ENCODE measurements around the gene CHD9NB. TPM values are rescaled to one million over a fixed set of nuclear protein-coding genes. Genes with fewer than 3 reads are reported as not detected.
A peak's percentile ranks its signal among the peaks of the same experiment; 100 is the strongest.

CHD9NB gene
- total and polyA plus RNA-seq, 10 of the 15 experiments (the other 5 are each of a cell fraction or from before 2014, with no cell fraction given), result 0.14 to 1.6 (median 0.73) TPM

DNA sequence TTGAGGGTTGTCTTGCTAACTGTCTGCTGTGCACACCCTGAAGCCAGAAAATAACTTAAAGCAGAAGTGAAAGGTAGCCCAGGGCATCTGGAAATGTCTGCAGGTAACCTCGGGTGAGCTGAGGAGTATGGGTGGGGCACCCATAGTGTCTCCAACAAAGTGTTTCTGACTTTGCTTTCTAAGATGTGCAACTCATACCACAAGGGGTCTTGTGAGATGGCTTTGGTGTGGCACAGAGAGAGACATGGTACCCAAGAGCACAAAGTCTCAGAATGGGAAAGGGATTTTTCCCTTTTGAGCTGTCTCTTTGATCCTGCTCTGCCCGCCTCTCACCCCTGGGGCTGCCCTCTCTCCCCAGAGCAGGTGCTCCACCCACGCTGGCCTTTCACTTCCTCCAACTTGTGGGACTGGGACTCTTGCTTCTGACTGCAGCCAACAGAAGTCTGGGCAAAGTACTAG, 9.0 kb upstream of the CHD9NB start (continued):
- peak; percentile 75; the same call in 1 of the 2 replicates for TF ChIP-seq PML (IDR thresholded peaks at IDR 0.05; ENCODE audit: low read length)
- peak; percentile 16; the same call in 1 of the 2 replicates for TF ChIP-seq RAD21 (IDR thresholded peaks at IDR 0.05; ENCODE audit: insufficient read depth, low read depth, low read length)
- TF ChIP-seq SUZ12 (IDR thresholded peaks at IDR 0.05; ENCODE audit: unreplicated experiment), result no peak
- TF ChIP-seq RELA (IDR thresholded peaks at IDR 0.05; ENCODE audit: borderline replicate concordance, partially characterized antibody), result peak; percentile 95
- TF ChIP-seq, protein P1, sequence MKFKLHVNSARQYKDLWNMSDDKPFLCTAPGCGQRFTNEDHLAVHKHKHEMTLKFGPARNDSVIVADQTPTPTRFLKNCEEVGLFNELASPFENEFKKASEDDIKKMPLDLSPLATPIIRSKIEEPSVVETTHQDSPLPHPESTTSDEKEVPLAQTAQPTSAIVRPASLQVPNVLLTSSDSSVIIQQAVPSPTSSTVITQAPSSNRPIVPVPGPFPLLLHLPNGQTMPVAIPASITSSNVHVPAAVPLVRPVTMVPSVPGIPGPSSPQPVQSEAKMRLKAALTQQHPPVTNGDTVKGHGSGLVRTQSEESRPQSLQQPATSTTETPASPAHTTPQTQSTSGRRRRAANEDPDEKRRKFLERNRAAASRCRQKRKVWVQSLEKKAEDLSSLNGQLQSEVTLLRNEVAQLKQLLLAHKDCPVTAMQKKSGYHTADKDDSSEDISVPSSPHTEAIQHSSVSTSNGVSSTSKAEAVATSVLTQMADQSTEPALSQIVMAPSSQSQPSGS (IDR thresholded peaks at IDR 0.05; ENCODE audit: low read length), result peak; percentile 80
- TF ChIP-seq, protein P2, sequence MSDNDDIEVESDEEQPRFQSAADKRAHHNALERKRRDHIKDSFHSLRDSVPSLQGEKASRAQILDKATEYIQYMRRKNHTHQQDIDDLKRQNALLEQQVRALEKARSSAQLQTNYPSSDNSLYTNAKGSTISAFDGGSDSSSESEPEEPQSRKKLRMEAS (IDR thresholded peaks at IDR 0.05; ENCODE audit: low read depth, low read length), result no peak
- peak; percentile 48; the same call in 1 of the 2 replicates for TF ChIP-seq SREBF2 (IDR thresholded peaks at IDR 0.05; ENCODE audit: low read length)
- no peak for TF ChIP-seq NFYB (IDR thresholded peaks at IDR 0.05; ENCODE audit: insufficient read depth, low read depth, low read length)
- peak; percentile 80 for TF ChIP-seq ZSCAN29 (IDR thresholded peaks at IDR 0.05)
- TF ChIP-seq HCFC1 (IDR thresholded peaks at IDR 0.05; ENCODE audit: low read length), result no peak
- TF ChIP-seq, protein P3, sequence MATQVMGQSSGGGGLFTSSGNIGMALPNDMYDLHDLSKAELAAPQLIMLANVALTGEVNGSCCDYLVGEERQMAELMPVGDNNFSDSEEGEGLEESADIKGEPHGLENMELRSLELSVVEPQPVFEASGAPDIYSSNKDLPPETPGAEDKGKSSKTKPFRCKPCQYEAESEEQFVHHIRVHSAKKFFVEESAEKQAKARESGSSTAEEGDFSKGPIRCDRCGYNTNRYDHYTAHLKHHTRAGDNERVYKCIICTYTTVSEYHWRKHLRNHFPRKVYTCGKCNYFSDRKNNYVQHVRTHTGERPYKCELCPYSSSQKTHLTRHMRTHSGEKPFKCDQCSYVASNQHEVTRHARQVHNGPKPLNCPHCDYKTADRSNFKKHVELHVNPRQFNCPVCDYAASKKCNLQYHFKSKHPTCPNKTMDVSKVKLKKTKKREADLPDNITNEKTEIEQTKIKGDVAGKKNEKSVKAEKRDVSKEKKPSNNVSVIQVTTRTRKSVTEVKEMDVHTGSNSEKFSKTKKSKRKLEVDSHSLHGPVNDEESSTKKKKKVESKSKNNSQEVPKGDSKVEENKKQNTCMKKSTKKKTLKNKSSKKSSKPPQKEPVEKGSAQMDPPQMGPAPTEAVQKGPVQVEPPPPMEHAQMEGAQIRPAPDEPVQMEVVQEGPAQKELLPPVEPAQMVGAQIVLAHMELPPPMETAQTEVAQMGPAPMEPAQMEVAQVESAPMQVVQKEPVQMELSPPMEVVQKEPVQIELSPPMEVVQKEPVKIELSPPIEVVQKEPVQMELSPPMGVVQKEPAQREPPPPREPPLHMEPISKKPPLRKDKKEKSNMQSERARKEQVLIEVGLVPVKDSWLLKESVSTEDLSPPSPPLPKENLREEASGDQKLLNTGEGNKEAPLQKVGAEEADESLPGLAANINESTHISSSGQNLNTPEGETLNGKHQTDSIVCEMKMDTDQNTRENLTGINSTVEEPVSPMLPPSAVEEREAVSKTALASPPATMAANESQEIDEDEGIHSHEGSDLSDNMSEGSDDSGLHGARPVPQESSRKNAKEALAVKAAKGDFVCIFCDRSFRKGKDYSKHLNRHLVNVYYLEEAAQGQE (IDR thresholded peaks at IDR 0.05; ENCODE audit: low read depth, low read length), result 0 out of 2 replicates have a peak, but pooled peaks have one; percentile 15
- no peak for TF ChIP-seq KLF5 (IDR thresholded peaks at IDR 0.05; ENCODE audit: partially characterized antibody)
- TF ChIP-seq, protein P4, sequence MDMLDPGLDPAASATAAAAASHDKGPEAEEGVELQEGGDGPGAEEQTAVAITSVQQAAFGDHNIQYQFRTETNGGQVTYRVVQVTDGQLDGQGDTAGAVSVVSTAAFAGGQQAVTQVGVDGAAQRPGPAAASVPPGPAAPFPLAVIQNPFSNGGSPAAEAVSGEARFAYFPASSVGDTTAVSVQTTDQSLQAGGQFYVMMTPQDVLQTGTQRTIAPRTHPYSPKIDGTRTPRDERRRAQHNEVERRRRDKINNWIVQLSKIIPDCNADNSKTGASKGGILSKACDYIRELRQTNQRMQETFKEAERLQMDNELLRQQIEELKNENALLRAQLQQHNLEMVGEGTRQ (IDR thresholded peaks at IDR 0.05; ENCODE audit: borderline replicate concordance, low read depth, low read length), result no peak; the same call in 1 of the 2 replicates
- no peak for TF ChIP-seq HDAC2 (IDR thresholded peaks at IDR 0.05)
- no peak; the same call in 1 of the 2 replicates for TF ChIP-seq SREBF1 (IDR thresholded peaks at IDR 0.05; ENCODE audit: low read length)
- TF ChIP-seq CBX5 (IDR thresholded peaks at IDR 0.05; ENCODE audit: low read depth), result peak; percentile 91
- TF ChIP-seq CBX3 (IDR thresholded peaks at IDR 0.05; ENCODE audit: borderline replicate concordance, low read depth), result no peak
- TF ChIP-seq NRF1 (conservative IDR thresholded peaks at IDR 0.05; ENCODE audit: low read depth, low read length), result no peak
- TF ChIP-seq MEF2B (IDR thresholded peaks at IDR 0.05; ENCODE audit: partially characterized antibody, poor library complexity, severe bottlenecking), result peak; percentile 97
- no peak for TF ChIP-seq HDAC6 (IDR thresholded peaks at IDR 0.05; ENCODE audit: unreplicated experiment)
- TF ChIP-seq NR2F1 (conservative IDR thresholded peaks at IDR 0.05), result peak; percentile 99
- peak; percentile 99 for TF ChIP-seq BCL11A (IDR thresholded peaks at IDR 0.05; ENCODE audit: low read depth, low read length)
- TF ChIP-seq ZNF24 (IDR thresholded peaks at IDR 0.05), result peak; percentile 64; the same call in 1 of the 2 replicates
- no peak for TF ChIP-seq POLR2A (IDR thresholded peaks at IDR 0.05; ENCODE audit: low read depth, low read length)

Data from GM12878 (cell line).